OCI-LY3 (cell line): ENCODE results near the gene SPACA7.

Source experiments
- H2AFZ ChIP-seq: fragments of 200-600, 300-600 bp; shearing (Covaris generic); 2 replicates; pipeline ENCODE4 v1.6.0; 2014; ENCODE audit warnings: antibody characterized with exemption, low read depth, low read length
- H3K27ac ChIP-seq: fragments of 200-600, 300-600 bp; sonication (generic); 2 replicates; pipeline ENCODE4 v1.5.1; 2014; ENCODE audit warnings: mild to moderate bottlenecking, low read length, moderate library complexity, mixed read lengths
- H3K27me3 ChIP-seq: fragments of 200-600, 300-600 bp; sonication (generic); 2 replicates; pipeline ENCODE4 v1.6.1; 2014; ENCODE audit warnings: low read depth, low read length, mixed read lengths
- H3K36me3 ChIP-seq: fragments of 200-600, 300-600 bp; sonication (generic); replicated peaks from 2 replicates; pipeline ENCODE3; 2014; ENCODE audit warnings: low read depth, low read length, mixed read lengths
- H3K4me1 ChIP-seq: fragments of 300-600, 200-600 bp; sonication (generic); 2 replicates; pipeline ENCODE4 v1.6.1; 2014; ENCODE audit warnings: low read length, mixed read lengths
- H3K4me2 ChIP-seq: fragments of 200-600, 300-600 bp; sonication (generic); 2 replicates; pipeline ENCODE4 v1.6.1; 2014; ENCODE audit warnings: low read length, mixed read lengths
- H3K4me3 ChIP-seq: fragments of 300-600, 200-600 bp; sonication (generic); 2 replicates; pipeline ENCODE4 v1.5.1; 2014; ENCODE audit warnings: antibody characterized with exemption, mild to moderate bottlenecking, low read length, moderate library complexity
- H3K79me2 ChIP-seq: fragments of 300-600, 200-600 bp; shearing (Covaris generic); 2 replicates; pipeline ENCODE4 v1.6.1; 2014; ENCODE audit warnings: mild to moderate bottlenecking, low read length, mixed read lengths
- H3K9ac ChIP-seq: fragments of 300-600, 200-600 bp; shearing (Covaris generic); 2 replicates; pipeline ENCODE4 v1.6.0; 2014; ENCODE audit warnings: mild to moderate bottlenecking, low read length, moderate library complexity
- H3K9me3 ChIP-seq: fragments of 200-600, 300-600 bp; shearing (Covaris generic); 2 replicates; pipeline ENCODE4 v1.6.1; 2014; ENCODE audit warnings: low read length, mixed read lengths; ENCODE audit not compliant: insufficient read depth
- H4K20me1 ChIP-seq: fragments of 200-600, 300-600 bp; sonication (generic); 2 replicates; pipeline ENCODE4 v1.6.1; 2016; ENCODE audit warnings: low read length, mixed read lengths; ENCODE audit not compliant: insufficient read depth
- EZH2phosphoT487 ChIP-seq: fragments of 200-600 bp; shearing (Covaris generic); IDR thresholded peaks from 2 replicates; pipeline ENCODE4 v1.6.1; 2018; ENCODE audit warnings: antibody characterized with exemption, mixed run types, low read depth
- TF ChIP-seq, protein P1 (sequence below): fragments of 200-600, 300-600 bp; sonication (generic); IDR thresholded peaks from 2 replicates; pipeline ENCODE4 v1.5.1; 2014; ENCODE audit warnings: antibody characterized with exemption, low read length, low read depth

Gene SPACA7

DNA sequence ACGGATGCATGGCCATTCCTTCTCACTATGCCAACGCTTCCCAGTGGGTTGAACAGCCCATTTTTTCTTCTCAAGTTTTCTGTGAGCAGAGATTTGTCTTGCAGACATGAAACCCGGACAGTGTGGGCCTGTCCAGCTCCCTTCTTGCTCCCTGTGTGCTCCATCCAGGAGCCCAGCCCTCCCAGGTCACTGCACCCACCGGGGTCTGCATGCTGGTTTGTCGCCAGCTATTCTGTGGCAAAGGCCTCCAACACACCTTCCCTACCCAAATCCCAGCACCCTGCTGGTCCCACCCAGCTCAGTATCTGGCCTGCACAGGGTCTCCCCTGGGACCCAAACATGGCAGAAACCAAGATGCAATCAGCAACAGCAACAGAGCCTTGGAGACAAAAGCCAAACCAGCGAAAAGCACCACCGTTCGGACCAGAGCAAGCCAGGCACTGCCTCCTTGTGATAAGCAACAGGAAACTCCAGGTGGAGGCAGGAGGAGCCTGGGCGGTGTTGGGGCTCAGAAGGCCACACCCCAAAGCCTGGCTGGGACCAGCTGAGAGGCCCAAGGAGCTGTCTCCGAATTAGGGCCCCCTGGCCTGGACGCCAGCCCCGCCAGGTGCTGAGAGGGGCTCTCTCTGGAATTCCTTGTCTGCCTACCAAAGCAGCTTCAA, 12.2 kb upstream of the SPACA7 start:
- no peaks in the 10 kb centered on the region for H3K9me3 ChIP-seq
- H3K27ac ChIP-seq = no peak overlapping the region
- TF ChIP-seq, protein P1, sequence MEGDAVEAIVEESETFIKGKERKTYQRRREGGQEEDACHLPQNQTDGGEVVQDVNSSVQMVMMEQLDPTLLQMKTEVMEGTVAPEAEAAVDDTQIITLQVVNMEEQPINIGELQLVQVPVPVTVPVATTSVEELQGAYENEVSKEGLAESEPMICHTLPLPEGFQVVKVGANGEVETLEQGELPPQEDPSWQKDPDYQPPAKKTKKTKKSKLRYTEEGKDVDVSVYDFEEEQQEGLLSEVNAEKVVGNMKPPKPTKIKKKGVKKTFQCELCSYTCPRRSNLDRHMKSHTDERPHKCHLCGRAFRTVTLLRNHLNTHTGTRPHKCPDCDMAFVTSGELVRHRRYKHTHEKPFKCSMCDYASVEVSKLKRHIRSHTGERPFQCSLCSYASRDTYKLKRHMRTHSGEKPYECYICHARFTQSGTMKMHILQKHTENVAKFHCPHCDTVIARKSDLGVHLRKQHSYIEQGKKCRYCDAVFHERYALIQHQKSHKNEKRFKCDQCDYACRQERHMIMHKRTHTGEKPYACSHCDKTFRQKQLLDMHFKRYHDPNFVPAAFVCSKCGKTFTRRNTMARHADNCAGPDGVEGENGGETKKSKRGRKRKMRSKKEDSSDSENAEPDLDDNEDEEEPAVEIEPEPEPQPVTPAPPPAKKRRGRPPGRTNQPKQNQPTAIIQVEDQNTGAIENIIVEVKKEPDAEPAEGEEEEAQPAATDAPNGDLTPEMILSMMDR = no peak
- TF ChIP-seq EZH2phosphoT487 = no peak
- no peak overlapping the region for H2AFZ ChIP-seq
- H3K4me1 ChIP-seq = no peaks in the 10 kb centered on the region
- no peaks in the 10 kb centered on the region for H3K36me3 ChIP-seq
- H3K9ac ChIP-seq = no peak overlapping the region
- H3K27me3 ChIP-seq = no peaks in the 10 kb centered on the region
- H3K4me2 ChIP-seq = no peak overlapping the region
- no peaks in the 10 kb centered on the region for H4K20me1 ChIP-seq
- no peak overlapping the region for H3K4me3 ChIP-seq
- H3K79me2 ChIP-seq = no peaks in the 10 kb centered on the region

DNA sequence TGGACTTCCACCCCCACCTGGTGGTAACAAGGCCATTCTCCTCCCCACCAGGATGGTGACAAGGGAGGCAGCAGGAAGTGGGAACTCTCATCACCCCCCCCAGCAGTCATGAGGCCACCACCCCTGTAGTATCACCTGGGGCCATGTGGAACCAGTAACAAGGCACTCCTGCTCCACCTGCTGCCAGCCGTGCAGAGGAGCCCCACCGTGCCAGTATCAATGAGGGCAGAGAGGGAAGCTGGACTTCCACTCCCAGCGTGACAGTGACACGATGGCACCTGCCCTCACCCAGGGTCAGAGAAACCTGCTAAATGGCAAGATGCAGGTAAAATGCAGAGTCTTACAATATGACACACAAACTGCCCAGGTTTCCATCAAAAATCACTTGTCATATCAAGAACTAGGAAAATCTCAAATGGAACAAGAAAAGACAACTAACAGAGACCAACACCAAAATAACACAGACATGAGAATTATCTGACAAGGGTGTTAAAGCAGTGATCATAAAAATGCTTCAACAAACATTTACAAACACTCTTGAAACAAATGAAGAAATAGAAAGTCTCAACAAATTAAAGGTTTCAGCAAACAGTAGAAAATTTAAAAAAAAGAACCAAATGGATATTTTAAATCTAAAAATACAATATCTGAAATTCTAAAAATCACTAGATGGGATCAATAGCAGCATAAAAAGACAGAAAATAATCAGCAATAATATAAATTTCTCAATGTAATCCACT, 9.1 kb upstream of the SPACA7 start:
- Histone ChIP-seq H3K36me3 (no peaks in the 10 kb centered on the region), H3K4me2 (no peak overlapping the region), H3K27me3 (no peaks in the 10 kb centered on the region; the same call in 1 of the 2 replicates), H3K4me3 (no peak overlapping the region), H3K9me3 (no peaks in the 10 kb centered on the region), H3K9ac (no peak overlapping the region), H4K20me1 (no peaks in the 10 kb centered on the region), H3K79me2 (no peaks in the 10 kb centered on the region), H3K4me1 (no peaks in the 10 kb centered on the region), H2AFZ (no peak overlapping the region), H3K27ac (no peak overlapping the region)
- TF ChIP-seq, protein P1 = no peak
- no peak for TF ChIP-seq EZH2phosphoT487

DNA sequence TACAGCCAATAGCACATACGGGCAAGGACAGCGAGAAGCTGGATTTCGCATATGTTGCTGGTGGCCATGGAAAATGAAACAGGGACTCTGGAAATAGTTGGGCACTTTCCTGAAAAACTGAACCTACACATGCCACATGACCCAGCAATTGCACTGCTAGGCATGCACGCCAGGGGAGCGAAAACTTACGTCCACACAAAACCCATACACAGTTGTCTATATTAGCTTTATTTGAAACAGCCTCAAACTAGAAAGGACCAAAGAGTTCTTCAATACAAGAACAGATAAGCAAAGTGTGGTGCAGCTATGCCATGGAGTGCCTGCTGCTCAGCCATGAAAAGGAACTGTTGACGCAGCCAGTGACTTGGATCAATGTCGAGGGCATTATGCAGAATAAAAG, 7.3 kb upstream of the SPACA7 start:
- Histone ChIP-seq H4K20me1 (no peaks in the 10 kb centered on the region), H3K4me1 (no peaks in the 10 kb centered on the region), H3K36me3 (no peaks in the 10 kb centered on the region), H2AFZ (no peak overlapping the region), H3K4me3 (no peak overlapping the region), H3K9me3 (no peaks in the 10 kb centered on the region), H3K4me2 (no peak overlapping the region), H3K79me2 (no peaks in the 10 kb centered on the region), H3K9ac (no peak overlapping the region), H3K27me3 (no peaks in the 10 kb centered on the region; the same call in 1 of the 2 replicates), H3K27ac (no peak overlapping the region)
- TF ChIP-seq, protein P1 = no peak
- TF ChIP-seq EZH2phosphoT487 = no peak

DNA sequence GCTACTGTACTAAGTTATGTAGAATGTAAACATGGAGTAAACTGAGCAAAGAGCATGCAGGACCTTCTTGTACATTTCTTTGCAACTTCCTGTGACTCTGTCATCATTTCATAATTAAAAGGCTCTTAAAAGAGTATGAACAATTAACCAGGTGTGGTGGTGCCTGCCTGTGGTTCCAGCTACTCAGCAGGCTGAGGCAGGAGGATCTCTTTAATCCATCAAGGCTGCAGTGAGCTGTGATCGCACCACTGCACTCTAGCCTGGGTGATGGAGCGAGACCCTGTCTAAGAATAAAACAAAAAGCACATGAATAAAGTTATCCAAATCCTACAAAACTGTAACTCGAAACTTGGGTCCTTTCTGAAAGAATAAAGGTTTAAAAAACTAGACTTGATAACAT, 5.8 kb upstream of the SPACA7 start:
- Histone ChIP-seq H3K27me3 (no peaks in the 10 kb centered on the region; the same call in 1 of the 2 replicates), H2AFZ (no peak overlapping the region), H3K4me1 (no peaks in the 10 kb centered on the region), H3K79me2 (no peaks in the 10 kb centered on the region), H3K9ac (no peak overlapping the region), H3K36me3 (no peaks in the 10 kb centered on the region), H3K27ac (no peak overlapping the region), H3K4me2 (no peak overlapping the region), H4K20me1 (no peaks in the 10 kb centered on the region), H3K9me3 (no peaks in the 10 kb centered on the region), H3K4me3 (no peak overlapping the region)
- TF ChIP-seq EZH2phosphoT487 = no peak
- TF ChIP-seq, protein P1 = no peak
